ENCODE results near the gene SYT2.

Gene SYT2

DNA sequence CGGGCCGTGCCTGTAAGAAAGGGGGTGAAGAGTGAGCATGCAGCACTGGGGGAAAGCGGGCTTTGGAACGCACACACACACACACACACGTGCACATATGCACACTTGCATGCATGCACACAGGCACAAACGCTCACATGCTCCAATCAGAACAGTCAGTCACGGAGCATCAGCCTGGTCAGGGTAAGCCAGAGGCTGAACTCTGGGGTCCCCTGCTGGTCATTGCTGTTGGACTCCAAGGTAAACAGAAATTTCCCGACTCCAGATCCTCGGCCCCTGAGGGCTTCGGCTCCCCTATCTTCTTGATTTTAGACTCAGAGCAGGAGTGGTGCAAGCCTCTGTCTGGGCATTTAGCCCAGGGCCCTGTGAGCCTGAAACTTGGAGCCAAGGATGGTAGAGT lies 54.2 kb downstream of the SYT2 start:
- TF ChIP-seq, protein P1, sequence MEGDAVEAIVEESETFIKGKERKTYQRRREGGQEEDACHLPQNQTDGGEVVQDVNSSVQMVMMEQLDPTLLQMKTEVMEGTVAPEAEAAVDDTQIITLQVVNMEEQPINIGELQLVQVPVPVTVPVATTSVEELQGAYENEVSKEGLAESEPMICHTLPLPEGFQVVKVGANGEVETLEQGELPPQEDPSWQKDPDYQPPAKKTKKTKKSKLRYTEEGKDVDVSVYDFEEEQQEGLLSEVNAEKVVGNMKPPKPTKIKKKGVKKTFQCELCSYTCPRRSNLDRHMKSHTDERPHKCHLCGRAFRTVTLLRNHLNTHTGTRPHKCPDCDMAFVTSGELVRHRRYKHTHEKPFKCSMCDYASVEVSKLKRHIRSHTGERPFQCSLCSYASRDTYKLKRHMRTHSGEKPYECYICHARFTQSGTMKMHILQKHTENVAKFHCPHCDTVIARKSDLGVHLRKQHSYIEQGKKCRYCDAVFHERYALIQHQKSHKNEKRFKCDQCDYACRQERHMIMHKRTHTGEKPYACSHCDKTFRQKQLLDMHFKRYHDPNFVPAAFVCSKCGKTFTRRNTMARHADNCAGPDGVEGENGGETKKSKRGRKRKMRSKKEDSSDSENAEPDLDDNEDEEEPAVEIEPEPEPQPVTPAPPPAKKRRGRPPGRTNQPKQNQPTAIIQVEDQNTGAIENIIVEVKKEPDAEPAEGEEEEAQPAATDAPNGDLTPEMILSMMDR (IDR thresholded peaks at IDR 0.05; ENCODE audit: borderline replicate concordance, control extremely low read depth, extremely low read depth, insufficient read depth, missing control alignments) = no peak
- in situ Hi-C loops (cut with MboI; ENCODE audit: low sequenced_read_pairs, unreplicated experiment) = no loop called here
- DNase-seq (ENCODE audit: low spot score) = no peak

DNA sequence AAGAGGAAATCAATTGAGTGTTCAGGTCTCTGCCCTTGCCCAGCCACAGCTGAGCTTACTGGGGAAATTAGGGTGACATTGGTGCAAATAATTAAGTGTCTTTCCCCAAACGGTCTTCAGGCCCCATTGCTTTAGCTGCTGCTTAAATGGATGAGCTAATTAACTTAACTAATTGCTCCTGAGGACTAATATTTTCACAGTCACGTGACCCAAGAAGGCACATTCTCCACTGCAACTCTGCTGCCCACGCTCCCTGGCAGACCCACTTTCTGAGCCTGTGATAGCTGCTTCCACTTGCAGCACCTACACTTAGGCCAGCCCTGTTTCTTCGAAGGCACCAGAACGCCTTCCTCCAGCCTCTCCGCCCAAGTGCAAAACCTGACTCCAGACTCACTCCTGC lies 56.2 kb downstream of the SYT2 start:
- in situ Hi-C loops (cut with MboI; ENCODE audit: low sequenced_read_pairs, unreplicated experiment) = no loop called here
- DNase-seq (ENCODE audit: low spot score) = no peak
- TF ChIP-seq, protein P1 (IDR thresholded peaks at IDR 0.05; ENCODE audit: borderline replicate concordance, control extremely low read depth, extremely low read depth, insufficient read depth, missing control alignments) = no peak

DNA sequence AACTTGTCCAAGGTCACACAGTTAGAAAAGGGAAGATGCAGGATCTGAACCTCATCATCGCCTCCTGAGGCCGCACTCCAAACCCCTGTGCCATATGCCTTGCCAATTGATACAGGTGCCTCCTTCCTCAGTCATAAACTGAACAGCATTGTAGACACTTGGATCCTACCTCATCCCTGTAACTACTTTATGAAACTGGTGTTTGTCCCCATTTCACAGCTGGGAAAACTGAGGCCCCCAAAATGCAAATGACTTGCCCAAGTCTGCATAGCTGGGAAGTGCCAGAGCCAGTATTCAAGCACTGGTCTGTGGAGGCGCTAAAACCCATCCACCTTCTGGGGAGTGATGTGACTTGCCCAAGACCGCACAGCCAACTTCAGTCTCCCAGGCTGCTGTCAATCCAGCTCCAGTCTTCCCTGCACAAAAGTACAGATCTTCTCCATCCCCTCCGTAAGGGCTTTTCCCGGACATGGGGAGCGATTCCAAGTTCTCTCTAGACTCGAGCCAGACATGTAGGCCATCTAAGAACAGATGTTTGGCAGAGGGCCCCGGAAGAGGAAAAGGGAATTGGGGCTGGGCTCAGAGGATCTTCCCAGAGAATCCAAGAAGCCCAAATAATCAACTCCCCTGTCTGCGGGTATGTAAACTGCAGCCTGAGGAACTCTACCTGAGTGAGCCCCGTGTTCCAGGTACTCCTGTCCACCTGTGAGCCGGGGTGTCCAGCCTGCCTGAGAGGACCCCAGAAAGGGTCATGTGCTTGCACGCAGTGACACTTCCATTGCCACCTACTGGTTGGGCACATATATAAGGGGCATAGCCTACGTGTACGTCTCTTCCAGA lies 60.5 kb downstream of the SYT2 start:
- in situ Hi-C loops (cut with MboI; ENCODE audit: low sequenced_read_pairs, unreplicated experiment) = no loop called here
- DNase-seq (ENCODE audit: low spot score) = no peak
- TF ChIP-seq, protein P1 (IDR thresholded peaks at IDR 0.05; ENCODE audit: borderline replicate concordance, control extremely low read depth, extremely low read depth, insufficient read depth, missing control alignments) = no peak

DNA sequence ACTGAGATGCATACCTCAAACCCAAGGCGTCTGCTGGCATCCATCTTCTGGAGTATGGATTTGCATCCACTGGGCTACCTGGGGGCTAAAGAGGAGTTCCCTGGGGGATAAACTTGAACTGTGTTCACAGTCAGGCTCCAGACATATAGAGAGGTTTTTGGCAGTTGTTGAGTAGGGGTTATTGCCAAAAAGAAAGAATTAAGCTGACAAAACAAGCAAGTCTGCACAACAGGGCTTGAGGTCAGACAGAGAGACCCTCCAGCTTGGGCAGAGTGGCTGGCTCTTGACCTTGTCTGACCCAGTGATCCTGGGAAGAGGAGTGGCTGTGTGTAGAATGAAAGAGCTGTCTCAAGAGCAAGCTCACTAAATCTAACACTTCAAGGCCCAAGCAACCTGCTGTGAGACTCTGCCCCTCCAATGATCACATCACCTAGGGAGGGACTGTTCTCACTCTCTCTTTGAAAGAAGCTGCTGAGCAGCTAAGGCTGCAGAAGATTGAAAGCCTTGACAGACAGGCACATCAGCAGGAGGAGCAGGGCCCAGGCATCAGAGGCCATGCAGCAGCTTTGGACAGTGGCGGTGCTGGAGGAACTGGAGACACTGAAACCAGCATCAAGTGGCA lies 61.5 kb downstream of the SYT2 start:
- in situ Hi-C loops (cut with MboI; ENCODE audit: low sequenced_read_pairs, unreplicated experiment) = no loop called here
- no peak for DNase-seq (ENCODE audit: low spot score)
- TF ChIP-seq, protein P1 (IDR thresholded peaks at IDR 0.05; ENCODE audit: borderline replicate concordance, control extremely low read depth, extremely low read depth, insufficient read depth, missing control alignments) = no peak

DNA sequence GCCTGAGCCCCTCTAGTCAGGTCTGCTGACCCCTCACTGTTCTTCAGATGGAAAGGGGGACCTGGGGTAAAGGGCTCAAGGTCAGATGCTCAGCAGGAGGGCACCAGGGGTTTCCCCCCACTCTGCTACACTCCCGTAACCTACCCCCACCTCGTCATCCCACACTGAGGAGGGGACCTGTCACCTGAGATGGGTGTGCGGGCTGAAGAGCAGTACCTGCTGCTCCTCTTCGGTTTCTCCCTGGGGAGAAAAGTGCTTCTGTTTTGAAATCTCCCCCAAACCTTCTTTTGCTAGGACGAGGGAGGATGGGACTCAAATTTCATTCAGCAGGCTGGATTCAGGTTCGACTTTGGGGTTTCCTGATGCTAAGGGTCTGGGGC lies 65.2 kb downstream of the SYT2 start:
- in situ Hi-C loops (cut with MboI; ENCODE audit: low sequenced_read_pairs, unreplicated experiment) = no loop called here
- TF ChIP-seq, protein P1 (IDR thresholded peaks at IDR 0.05; ENCODE audit: borderline replicate concordance, control extremely low read depth, extremely low read depth, insufficient read depth, missing control alignments) = no peak
- DNase-seq (ENCODE audit: low spot score) = no peak

DNA sequence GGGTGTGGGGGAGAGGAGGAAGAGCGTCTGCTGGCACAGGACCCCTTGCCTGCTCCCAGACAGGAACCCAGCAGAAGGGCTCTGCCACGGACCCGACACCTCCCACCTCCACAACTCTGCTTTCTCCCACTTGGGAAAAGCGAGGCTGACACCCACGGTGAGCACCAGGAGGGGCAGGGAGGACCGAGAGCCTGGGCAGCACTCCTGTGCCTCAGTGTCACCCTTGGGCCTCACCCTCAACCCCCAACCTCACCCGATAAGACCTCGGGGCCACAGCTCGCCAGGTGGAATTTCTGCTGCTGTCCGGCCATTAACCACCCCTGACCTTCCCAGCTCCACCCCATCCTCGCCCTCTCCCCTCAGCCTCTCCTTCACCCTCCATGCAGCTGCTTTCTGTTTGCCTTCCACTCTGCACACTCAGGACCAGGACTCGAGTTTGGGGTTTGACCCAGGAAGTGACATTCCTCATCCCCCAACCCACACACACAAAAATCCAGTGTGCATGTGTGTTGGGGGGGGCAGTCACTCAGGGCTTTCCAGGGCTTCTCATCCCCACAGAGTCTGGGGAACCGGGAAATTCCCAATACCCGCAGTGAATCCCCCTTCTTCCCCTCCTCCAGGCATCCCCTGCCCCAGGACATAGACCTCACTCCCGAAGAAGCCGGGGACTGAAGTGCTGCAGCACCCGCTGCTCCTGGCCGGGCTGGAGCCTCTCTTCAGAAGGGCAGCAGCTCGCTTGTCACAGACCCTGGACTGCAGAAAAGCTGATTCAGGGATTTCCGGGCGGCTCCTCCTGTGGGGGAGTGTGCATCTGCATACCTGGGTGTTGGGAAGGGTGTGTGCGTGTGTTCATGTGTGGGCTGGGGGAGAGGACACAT lies 65.8 kb downstream of the SYT2 start:
- DNase-seq (ENCODE audit: low spot score) = no peak
- TF ChIP-seq, protein P1 (IDR thresholded peaks at IDR 0.05; ENCODE audit: borderline replicate concordance, control extremely low read depth, extremely low read depth, insufficient read depth, missing control alignments) = no peak
- in situ Hi-C loops (cut with MboI; ENCODE audit: low sequenced_read_pairs, unreplicated experiment) = no loop called here
